Ramos (cell line): ENCODE data around the gene AATK.
"Not testable (repeated sequence)": the region's sequence is repeated elsewhere in the genome, so short reads cannot be mapped to it uniquely, and the experiment has no call there.

ENCODE experiments used
- in situ Hi-C: fragments of 300-500 bp; cut with MboI; formaldehyde crosslinking; loops from one replicate; pipeline ENCODE4 v1.14.3; 2022; ENCODE audit warnings: low sequenced_read_pairs; ENCODE audit not compliant: unreplicated experiment

AATK gene

GRCh38 chr17:81082177-81083073, 83.6 kb downstream of the AATK start:
- in situ Hi-C loops: no loop called here

DNA sequence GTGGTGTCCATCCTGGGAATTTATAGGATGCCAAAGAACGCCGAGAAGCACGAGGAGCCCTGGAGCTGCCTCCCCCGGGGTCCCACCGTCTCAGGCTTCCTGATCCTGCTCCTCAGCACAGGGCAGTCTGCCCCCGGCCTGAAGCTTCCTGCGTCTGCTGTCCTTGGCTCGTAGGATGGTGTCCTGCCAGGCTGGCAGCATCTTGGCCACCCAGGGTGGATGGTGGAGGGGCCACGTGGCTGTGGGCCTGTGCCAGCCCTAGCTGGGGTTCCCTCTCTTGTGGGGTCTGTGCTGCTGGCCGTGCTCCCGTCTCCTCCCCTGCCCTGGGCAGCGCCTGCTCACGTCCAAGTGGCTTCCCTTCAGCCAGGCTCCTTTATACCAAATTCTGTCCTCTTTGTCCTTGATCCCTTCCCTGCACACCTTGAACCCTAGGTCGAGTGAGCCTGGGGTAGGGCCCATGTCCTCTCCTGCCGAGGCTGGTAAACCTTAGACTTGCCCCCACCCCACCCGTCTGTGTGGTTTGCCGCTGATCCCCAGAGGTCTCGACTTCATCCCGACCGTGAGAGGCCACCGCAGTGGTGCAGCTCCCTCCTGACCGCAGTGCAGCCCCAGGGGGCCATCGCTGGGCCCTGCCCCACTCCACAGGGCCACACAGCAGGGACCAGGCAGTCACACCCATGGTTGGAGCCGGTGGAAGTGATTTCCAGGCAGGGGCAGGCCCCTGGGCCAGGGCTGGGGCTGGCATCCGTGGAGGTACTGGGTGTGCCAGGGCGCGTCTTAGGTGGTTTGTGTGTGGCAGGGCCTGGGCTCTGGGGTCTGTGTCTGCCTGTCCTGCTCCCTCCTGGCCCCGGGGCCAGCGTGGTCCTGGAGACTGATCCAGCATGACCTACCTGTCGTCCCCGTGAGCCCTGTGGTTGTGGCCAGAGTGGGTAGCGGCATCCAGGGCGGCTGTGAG, 84.5 kb downstream of the AATK start:
- in situ Hi-C loops: no loop called here

- in situ Hi-C loops: no loop called here
These were observed 86.0 kb downstream of the AATK start for GRCh38 chr17:81080019-81080418.

- in situ Hi-C loops: not testable (repeated sequence)
These were observed 87.8 kb downstream of the AATK start for GRCh38 chr17:81078026-81078913.

- in situ Hi-C loops: no loop called here
These were observed 89.8 kb downstream of the AATK start for GRCh38 chr17:81076141-81076679.

DNA sequence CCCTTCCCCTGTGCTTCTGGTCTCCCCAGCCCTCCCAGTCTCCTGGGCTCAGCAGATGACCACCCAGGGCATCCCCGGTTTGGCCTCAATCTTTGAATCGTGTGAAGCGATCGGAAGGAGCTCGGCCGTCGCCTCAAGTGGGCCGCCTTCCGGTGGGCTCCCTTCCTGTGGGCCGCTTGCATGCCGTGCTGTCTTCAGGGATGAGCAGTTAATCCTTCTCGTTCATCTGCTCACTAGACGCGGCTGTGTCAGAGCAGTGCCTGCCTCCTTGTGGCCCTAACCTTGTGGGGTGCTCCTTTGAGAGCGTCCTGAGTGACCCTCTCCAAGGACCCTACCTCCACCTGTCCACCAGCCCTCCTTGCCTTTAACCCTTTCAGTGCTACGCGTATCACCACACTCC, 90.7 kb downstream of the AATK start:
- in situ Hi-C loops: no loop called here

DNA sequence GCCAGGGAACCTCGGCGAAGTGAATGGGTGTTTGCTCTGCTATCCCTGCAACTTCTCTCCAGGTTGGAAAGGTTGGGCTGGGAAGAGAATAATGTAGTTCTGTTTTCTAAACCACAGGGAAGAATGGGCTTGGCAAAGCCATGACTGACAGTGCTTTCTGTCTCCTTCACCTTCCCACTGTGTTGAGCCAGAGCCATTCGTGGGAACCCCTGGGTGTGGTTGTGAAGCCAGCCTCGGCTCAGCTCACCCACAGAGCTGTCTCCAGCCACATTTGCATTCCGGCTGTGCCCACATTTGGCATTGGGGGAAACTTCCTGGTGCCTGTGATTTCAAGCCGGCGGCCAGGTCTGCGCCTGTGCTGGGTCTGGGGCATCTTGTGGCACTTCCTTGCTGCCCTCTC, 91.1 kb downstream of the AATK start:
- in situ Hi-C loops: no loop called here

- in situ Hi-C loops: no loop called here
These were observed 91.8 kb downstream of the AATK start for GRCh38 chr17:81073967-81074839.

GRCh38 chr17:81071761-81072741, 94.0 kb downstream of the AATK start:
- in situ Hi-C loops: no loop called here

GRCh38 chr17:81070541-81071246, 95.3 kb downstream of the AATK start:
- in situ Hi-C loops: no loop called here

DNA sequence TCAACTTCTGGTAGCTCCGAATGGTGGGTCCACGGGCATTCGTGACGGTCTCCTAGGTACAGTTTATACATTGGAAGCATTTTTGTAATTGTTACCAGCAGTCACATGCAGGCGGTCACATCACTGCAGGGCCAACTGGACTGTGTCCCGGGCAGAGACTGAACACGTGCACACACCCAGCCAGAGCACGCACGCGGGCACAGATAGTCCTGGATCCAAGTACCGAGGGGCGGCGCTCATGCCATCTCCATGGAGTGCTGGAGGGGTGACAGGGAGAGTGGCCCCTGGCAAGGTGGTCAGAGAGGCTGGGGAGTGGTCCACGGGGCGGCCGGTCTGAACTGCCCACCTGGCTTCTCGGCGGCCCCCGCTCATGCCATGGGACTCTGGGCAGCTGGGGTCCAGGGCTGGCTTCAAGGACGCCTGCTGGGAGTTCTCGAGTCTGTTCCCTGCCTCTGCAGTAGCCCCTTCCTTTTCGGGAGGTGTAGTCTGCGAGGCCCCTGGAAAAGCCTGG, 96.8 kb downstream of the AATK start:
- in situ Hi-C loops: no loop called here

DNA sequence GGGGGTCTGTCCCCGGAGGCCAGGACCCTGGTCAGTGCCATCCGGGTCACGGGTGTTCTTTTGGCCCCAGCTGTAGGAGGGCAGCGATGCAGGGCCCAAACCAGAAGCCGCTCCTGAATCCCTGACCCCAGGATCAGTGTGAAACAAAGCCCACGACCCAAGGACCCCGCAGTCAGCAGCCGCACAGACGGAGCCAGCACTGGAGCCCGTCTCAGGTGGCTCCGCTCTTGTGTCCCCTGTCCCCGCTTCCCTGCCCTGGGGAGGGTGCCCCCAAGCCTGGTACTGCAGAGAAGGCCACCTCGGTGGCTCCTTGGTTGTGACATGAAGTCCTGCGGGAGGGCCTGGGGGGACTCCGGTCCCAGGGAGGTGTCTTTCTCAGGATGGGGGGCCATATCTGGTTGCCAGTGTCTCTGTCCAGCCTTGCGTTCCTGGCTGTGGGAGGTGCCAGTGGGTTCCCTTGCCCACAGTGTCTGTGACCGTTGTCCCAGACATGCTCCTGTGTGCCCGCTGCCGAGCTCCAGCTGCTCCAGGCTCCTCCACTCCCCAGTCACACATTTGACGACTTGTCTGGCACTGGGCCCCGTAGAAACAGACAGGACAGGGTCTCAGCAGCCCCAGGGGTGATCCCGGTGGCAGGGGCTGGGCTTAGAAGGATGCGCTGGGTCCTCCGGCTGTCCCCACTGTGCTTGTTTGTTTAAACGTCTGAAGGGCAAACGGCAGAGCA, 97.4 kb downstream of the AATK start:
- in situ Hi-C loops: no loop called here

DNA sequence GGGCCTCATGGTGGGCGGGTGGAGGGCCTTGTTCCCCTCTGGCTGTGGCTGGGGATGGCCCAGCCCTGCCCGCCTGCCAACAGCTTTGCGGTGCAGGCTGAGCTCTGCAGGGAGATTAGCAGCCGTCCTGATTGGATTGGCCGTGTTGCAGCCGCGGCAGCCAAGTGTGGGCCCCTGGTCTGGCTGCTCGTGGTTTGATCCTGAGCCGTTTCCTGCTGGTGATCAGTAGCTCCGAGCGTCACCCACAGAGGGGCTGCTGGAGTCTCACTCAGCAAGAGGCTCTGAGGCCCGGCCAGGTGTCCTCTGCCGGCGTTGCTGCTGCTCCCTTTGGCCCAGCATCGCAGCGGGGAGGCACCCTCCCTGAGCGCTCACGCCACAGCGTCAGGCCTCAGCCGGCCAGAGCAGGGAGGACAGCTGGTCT, 98.6 kb downstream of the AATK start:
- in situ Hi-C loops: no loop called here
